Measurements from ENCODE around the gene CHST3.

- TF ChIP-seq CTCF (IDR thresholded peaks at IDR 0.05 in 8 of 11, conservative IDR thresholded peaks at IDR 0.05 in 3 of 11) (no peak), POLR2A (IDR thresholded peaks at IDR 0.05) (no peak), POLR2AphosphoS5 (IDR thresholded peaks at IDR 0.05) (no peak)
These were observed 50.7 kb downstream of the CHST3 start for GRCh38 chr10:72014785-72015480.

Measured in spleen (tissue), 7 donors.